ENCODE data around the gene PTPN6.

PTPN6 gene

DNA sequence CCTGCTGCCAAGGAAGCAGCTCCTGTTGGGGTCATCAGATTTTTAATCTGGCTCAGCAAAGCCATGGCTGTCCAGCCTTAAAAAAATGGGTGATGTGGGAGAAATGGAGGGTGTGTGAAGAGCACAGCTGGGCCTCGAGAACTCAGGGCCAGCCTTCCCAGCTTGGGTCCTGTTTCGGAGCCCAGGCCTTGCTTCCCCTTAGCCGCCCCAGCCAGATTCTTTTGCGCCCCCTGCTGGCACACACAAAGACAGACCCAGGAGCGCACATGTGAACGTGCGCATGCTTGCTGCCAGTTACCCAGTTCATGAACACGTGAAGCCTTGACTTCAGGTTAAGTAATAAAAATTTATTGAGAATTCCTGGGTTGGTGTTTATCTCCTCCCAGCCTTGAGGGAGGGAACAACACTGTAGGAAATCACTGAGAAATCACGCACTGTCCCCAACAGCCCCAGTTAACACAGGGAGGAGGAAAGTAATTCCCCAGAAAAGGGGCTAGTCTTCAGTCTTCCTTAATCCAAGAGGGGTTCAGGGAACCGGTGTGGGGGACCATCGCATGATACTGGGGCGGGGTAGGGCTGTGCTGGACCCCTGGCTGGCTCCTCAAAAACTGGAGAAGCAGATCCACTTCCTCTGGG is 14.0 kb downstream of the PTPN6 start:
- Histone ChIP-seq H3F3A (ENCODE audit: control insufficient read depth, insufficient read depth) (peaks cover 39% of the 10 kb centered on the region), H3K4me3 (ENCODE audit: low read length) (no peak overlapping the region)

DNA sequence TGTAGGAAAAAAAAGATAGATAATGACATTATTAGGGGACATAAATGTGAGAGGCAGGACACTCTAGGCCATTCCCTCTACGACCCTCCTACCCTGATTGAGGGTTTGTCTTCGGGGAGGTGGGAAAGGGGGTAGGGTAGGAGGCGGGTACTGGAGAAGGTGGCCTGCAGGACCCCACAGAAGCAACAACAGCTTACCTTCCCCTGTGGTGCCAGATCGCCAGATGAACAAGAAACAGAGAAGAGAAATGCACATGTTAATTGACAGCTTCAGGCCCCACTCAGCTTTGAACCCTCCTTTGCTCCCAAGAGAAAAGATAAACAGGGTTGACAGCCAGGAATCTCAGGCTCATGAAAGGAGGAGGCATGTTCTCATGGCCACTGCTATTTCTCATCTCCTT is 14.6 kb downstream of the PTPN6 start:
- peaks cover 62% of the 10 kb centered on the region for H3K36me3 ChIP-seq (ENCODE audit: control insufficient read depth, low read length)
- peaks cover 29% of the 10 kb centered on the region for H3K79me2 ChIP-seq (ENCODE audit: control insufficient read depth, low read length)
- peaks cover 46% of the 10 kb centered on the region for H3K4me1 ChIP-seq (ENCODE audit: control insufficient read depth, low read length)
- peaks cover 16% of the 10 kb centered on the region for H4K20me1 ChIP-seq (ENCODE audit: control insufficient read depth, insufficient read depth, low read depth, low read length)
- no peak overlapping the region for H3K4me3 ChIP-seq (ENCODE audit: low read length)
- no peak overlapping the region for H3K4me2 ChIP-seq (ENCODE audit: low read length)
- H3K27ac ChIP-seq (ENCODE audit: low read depth, low read length) = no peak overlapping the region
- no peaks in the 10 kb centered on the region for H3K9me3 ChIP-seq (ENCODE audit: control insufficient read depth, insufficient read depth, low read length)
- H3F3A ChIP-seq (ENCODE audit: control insufficient read depth, insufficient read depth) = peaks cover 39% of the 10 kb centered on the region
- no peaks in the 10 kb centered on the region for H3K9me2 ChIP-seq (replicated peaks; ENCODE audit: control insufficient read depth, low read length)
- TF ChIP-seq, protein P1, sequence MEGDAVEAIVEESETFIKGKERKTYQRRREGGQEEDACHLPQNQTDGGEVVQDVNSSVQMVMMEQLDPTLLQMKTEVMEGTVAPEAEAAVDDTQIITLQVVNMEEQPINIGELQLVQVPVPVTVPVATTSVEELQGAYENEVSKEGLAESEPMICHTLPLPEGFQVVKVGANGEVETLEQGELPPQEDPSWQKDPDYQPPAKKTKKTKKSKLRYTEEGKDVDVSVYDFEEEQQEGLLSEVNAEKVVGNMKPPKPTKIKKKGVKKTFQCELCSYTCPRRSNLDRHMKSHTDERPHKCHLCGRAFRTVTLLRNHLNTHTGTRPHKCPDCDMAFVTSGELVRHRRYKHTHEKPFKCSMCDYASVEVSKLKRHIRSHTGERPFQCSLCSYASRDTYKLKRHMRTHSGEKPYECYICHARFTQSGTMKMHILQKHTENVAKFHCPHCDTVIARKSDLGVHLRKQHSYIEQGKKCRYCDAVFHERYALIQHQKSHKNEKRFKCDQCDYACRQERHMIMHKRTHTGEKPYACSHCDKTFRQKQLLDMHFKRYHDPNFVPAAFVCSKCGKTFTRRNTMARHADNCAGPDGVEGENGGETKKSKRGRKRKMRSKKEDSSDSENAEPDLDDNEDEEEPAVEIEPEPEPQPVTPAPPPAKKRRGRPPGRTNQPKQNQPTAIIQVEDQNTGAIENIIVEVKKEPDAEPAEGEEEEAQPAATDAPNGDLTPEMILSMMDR (IDR thresholded peaks at IDR 0.05; ENCODE audit: low read depth, low read length, poor library complexity, severe bottlenecking) = no peak
- no peak for TF ChIP-seq EZH2phosphoT487 (IDR thresholded peaks at IDR 0.05; ENCODE audit: borderline replicate concordance, low read length)
- H3K27me3 ChIP-seq (ENCODE audit: control insufficient read depth, low read length) = peaks cover 19% of the 10 kb centered on the region

More for the DNA sequence above, 14.0 kb downstream of the PTPN6 start:
- H3K27ac ChIP-seq (ENCODE audit: low read depth, low read length) = no peak overlapping the region
- no peak for TF ChIP-seq EZH2phosphoT487 (IDR thresholded peaks at IDR 0.05; ENCODE audit: borderline replicate concordance, low read length)
- TF ChIP-seq, protein P1 (IDR thresholded peaks at IDR 0.05; ENCODE audit: low read depth, low read length, poor library complexity, severe bottlenecking) = peak; percentile 95
- no peaks in the 10 kb centered on the region for H3K9me2 ChIP-seq (replicated peaks; ENCODE audit: control insufficient read depth, low read length)
- peaks cover 25% of the 10 kb centered on the region for H3K79me2 ChIP-seq (ENCODE audit: control insufficient read depth, low read length)
- peaks cover 25% of the 10 kb centered on the region for H3K27me3 ChIP-seq (ENCODE audit: control insufficient read depth, low read length)
- no peaks in the 10 kb centered on the region for H3K9me3 ChIP-seq (ENCODE audit: control insufficient read depth, insufficient read depth, low read length)
- peaks cover 51% of the 10 kb centered on the region for H3K4me1 ChIP-seq (ENCODE audit: control insufficient read depth, low read length)
- H4K20me1 ChIP-seq (ENCODE audit: control insufficient read depth, insufficient read depth, low read depth, low read length) = peaks cover 16% of the 10 kb centered on the region
- 0 out of 2 replicates have a peak overlapping the region, but pooled peaks have one; percentile 5 for H3K4me2 ChIP-seq (ENCODE audit: low read length)
- peaks cover 60% of the 10 kb centered on the region for H3K36me3 ChIP-seq (ENCODE audit: control insufficient read depth, low read length)

DNA sequence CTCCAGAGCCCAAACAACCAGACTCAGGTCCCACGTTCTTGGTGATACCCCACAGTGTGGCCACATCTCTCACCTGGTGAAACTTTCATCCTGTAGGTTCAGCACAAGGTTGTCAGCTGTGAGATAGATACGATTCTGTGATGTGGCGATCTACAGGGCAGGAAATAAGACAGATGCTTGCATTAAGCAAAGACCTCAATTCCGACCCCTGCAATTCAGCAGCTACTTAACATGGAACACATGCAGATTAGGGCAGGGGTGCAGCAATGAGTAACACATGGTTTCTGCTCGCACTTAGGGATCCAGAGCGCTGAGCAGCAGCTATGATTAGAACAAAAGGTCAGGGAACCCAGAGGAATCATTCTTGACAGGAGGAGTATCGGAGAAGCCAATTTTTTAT is 15.2 kb downstream of the PTPN6 start:
- Histone ChIP-seq H3K27ac (ENCODE audit: low read depth, low read length) (no peak overlapping the region), H3K4me2 (ENCODE audit: low read length) (no peak overlapping the region), H3K9me2 (replicated peaks; ENCODE audit: control insufficient read depth, low read length) (no peaks in the 10 kb centered on the region), H3K27me3 (ENCODE audit: control insufficient read depth, low read length) (peaks cover 13% of the 10 kb centered on the region), H3K4me3 (ENCODE audit: low read length) (no peak overlapping the region), H3K4me1 (ENCODE audit: control insufficient read depth, low read length) (peaks cover 39% of the 10 kb centered on the region), H3K79me2 (ENCODE audit: control insufficient read depth, low read length) (peaks cover 35% of the 10 kb centered on the region), H4K20me1 (ENCODE audit: control insufficient read depth, insufficient read depth, low read depth, low read length) (peaks cover 16% of the 10 kb centered on the region; the same call in 1 of the 2 replicates), H3K9me3 (ENCODE audit: control insufficient read depth, insufficient read depth, low read length) (no peaks in the 10 kb centered on the region), H3K36me3 (ENCODE audit: control insufficient read depth, low read length) (peaks cover 67% of the 10 kb centered on the region), H3F3A (ENCODE audit: control insufficient read depth, insufficient read depth) (peaks cover 39% of the 10 kb centered on the region)
- no peak for TF ChIP-seq EZH2phosphoT487 (IDR thresholded peaks at IDR 0.05; ENCODE audit: borderline replicate concordance, low read length)
- TF ChIP-seq, protein P1 (IDR thresholded peaks at IDR 0.05; ENCODE audit: low read depth, low read length, poor library complexity, severe bottlenecking) = no peak

Measured in DOHH2 (cell line).